Transverse colon (tissue), 3 donors: Measurements from ENCODE around the gene ZNF827.

ENCODE experiments used
- EP300 ChIP-seq: sonication (generic); formaldehyde crosslinking; IDR thresholded peaks from one replicate; pipeline ENCODE4 v1.6.1; 2017; ENCODE audit warnings: antibody characterized with exemption, low read depth
- POLR2A ChIP-seq: fragments of 450-650 bp; IDR thresholded peaks from one replicate; pipeline ENCODE4 v1.6.1; 2016; ENCODE audit warnings: antibody characterized with exemption, mild to moderate bottlenecking, moderate library complexity
- TF ChIP-seq, protein P1 (sequence below), 5 experiments: fragments of 200-600 bp in 3 of 5; fragments of 450-650 bp in 2 of 5; sonication (generic) in 3 of 5; IDR thresholded peaks; 1 replicate in 2 of 5; 2 replicates in 3 of 5; pipeline ENCODE4 v1.5.1; 2016 to 2017; ENCODE audit warnings: antibody characterized with exemption in 5 of 5, inconsistent platforms in 3 of 5, mild to moderate bottlenecking in 2 of 5, moderate library complexity in 1 of 5

- no peak for TF ChIP-seq POLR2A
- no peak for TF ChIP-seq EP300
- TF ChIP-seq, protein P1, sequence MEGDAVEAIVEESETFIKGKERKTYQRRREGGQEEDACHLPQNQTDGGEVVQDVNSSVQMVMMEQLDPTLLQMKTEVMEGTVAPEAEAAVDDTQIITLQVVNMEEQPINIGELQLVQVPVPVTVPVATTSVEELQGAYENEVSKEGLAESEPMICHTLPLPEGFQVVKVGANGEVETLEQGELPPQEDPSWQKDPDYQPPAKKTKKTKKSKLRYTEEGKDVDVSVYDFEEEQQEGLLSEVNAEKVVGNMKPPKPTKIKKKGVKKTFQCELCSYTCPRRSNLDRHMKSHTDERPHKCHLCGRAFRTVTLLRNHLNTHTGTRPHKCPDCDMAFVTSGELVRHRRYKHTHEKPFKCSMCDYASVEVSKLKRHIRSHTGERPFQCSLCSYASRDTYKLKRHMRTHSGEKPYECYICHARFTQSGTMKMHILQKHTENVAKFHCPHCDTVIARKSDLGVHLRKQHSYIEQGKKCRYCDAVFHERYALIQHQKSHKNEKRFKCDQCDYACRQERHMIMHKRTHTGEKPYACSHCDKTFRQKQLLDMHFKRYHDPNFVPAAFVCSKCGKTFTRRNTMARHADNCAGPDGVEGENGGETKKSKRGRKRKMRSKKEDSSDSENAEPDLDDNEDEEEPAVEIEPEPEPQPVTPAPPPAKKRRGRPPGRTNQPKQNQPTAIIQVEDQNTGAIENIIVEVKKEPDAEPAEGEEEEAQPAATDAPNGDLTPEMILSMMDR (IDR thresholded peaks at IDR 0.05) = no peak
Measured at GRCh38 chr4:145775406-145775805, 163.2 kb downstream of the ZNF827 start.
